Psoas muscle (tissue), 8 donors: ENCODE data around the gene RYR2. TPM values are rescaled to one million over a fixed set of nuclear protein-coding genes. Genes with fewer than 3 reads are reported as not detected.

Experiments
- ATAC-seq, 4 donors: fragments of 200-7000 bp; cut with Tn5 transposase; one replicate each; pipeline ENCODE4 v1.9.1; 2020; ENCODE audit warnings: moderate library complexity in 3 of 4, mild to moderate bottlenecking in 2 of 4
- DNase-seq, 2 donors: peaks; one replicate each; pipeline ENCODE4 v3.0.0-alpha.2; 2020
- H3K27ac ChIP-seq: fragments of 200-600 bp; one replicate; pipeline ENCODE4 v1.8.0; 2022
- H3K27me3 ChIP-seq, 3 donors: fragments of 200-600 bp in 1 of 3; one replicate each; pipeline versions ENCODE4 v1.6.1 to v1.8.0; 2013 to 2022; ENCODE audit warnings: low read length in 2 of 3, mild to moderate bottlenecking in 2 of 3, moderate library complexity in 1 of 3; ENCODE audit not compliant: insufficient read depth in 3 of 3
- H3K36me3 ChIP-seq, 2 donors: fragments of 200-600 bp in 1 of 2; one replicate each; pipeline versions ENCODE4 v1.6.1 to v1.8.0; 2013 to 2022; ENCODE audit warnings: low read depth in 1 of 2, mild to moderate bottlenecking in 1 of 2, moderate library complexity in 1 of 2; ENCODE audit not compliant: insufficient read depth in 1 of 2
- H3K4me1 ChIP-seq: fragments of 200-600 bp; one replicate; pipeline ENCODE4 v1.8.0; 2022
- H3K4me3 ChIP-seq: fragments of 200-600 bp; one replicate; pipeline ENCODE4 v1.8.0; 2022; ENCODE audit warnings: mild to moderate bottlenecking
- H3K9me3 ChIP-seq: fragments of 200-600 bp; one replicate; pipeline ENCODE4 v1.8.0; 2022
- WGBS, 3 donors: extraction: QIAGEN DNeasy Blood & Tissue Kit; methylation state at CpG; one replicate each; pipeline versions ENCODE4 v1.1.6 to v1.1.7; 2013; 5-methylcytosine and 5-hydroxymethylcytosine counted together
- intact Hi-C, 2 donors: fragments of 100-400 bp; cut with DNase I; formaldehyde crosslinking; loops; one replicate each; pipeline versions ENCODE4 v1.11.0 to v1.14.2; 2022
- polyA plus RNA-seq, 3 donors: library from polyadenylated mRNA; stranded (reverse); fragments of 200-250 nt; gene quantifications; one replicate each; pipeline ENCODE4 v1.2.3, GENCODE V29; 2013
- total RNA-seq, 4 donors: library from RNA; stranded (reverse); fragmentation: NEBNext Ultra II Directional in 2 of 4; extraction: Animal tissue kit (Norgen Biotek cat#: 25700) in 2 of 4; gene quantifications; one replicate each; pipeline versions ENCODE4 v1.2.1 to v1.2.4, GENCODE V29; 2021 to 2023
- TF ChIP-seq, protein P1 (sequence below): fragments of 200-600 bp; IDR thresholded peaks from one replicate; pipeline ENCODE4 v1.8.0; 2022; ENCODE audit warnings: antibody characterized with exemption
- donor health status: healthy with polysubstance abuse.
- donor health status: DM: no; HTN: no; CAD: no; lungs with moderate emphysema.
- donor health status: Bipolar disorder and iron deficiency.
- donor health status: healthy.
- donor health status: DM: yes; HTN: yes; CAD: no.
- donor health status: DM: no; HTN: no; CAD: no.
- donor health status: DM: no; HTN: no; CAD: no.
- donor health status: DM: yes; HTN: yes; CAD: no.

RYR2 gene
- total and polyA plus RNA-seq, 7 donors: 0.06 to 0.48 (median 0.25) TPM

DNA sequence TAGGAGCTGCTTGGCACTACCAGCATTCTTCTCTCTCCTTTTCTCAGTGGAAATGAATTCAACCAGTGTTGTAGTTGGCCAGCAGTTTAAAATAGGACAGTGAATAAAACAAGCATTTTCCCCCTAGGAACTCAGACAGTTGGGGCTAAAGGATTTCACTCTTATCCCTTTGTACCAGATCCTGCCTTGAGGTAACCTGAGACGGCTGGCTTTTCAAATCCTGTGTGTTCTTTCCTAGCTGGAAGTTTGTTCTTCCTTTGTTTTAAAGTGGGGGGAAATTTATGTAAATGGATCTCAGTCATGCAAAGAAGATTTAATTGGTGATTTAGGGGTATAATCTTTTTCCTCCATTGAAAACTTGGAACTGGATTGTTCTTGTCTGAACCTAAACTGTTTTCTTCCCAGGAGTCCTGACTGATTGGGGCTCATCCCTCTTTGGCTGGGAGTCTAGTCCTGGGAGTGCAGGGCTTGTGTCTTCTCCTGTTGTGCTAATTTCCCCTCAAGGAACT, 825.5 kb downstream of the RYR2 start:
- ATAC-seq (no peak), DNase-seq (no peak)
- Histone ChIP-seq H3K36me3 (no peaks in the 10 kb centered on the region), H3K9me3 (no peaks in the 10 kb centered on the region), H3K4me3 (no peak overlapping the region), H3K4me1 (no peaks in the 10 kb centered on the region), H3K27me3 (no peaks in the 10 kb centered on the region), H3K27ac (no peak overlapping the region)
- WGBS, 3 donors: 35 to 57% (median 39%) methylated on average over 1 of the region's 1 CpG
- TF ChIP-seq, protein P1, sequence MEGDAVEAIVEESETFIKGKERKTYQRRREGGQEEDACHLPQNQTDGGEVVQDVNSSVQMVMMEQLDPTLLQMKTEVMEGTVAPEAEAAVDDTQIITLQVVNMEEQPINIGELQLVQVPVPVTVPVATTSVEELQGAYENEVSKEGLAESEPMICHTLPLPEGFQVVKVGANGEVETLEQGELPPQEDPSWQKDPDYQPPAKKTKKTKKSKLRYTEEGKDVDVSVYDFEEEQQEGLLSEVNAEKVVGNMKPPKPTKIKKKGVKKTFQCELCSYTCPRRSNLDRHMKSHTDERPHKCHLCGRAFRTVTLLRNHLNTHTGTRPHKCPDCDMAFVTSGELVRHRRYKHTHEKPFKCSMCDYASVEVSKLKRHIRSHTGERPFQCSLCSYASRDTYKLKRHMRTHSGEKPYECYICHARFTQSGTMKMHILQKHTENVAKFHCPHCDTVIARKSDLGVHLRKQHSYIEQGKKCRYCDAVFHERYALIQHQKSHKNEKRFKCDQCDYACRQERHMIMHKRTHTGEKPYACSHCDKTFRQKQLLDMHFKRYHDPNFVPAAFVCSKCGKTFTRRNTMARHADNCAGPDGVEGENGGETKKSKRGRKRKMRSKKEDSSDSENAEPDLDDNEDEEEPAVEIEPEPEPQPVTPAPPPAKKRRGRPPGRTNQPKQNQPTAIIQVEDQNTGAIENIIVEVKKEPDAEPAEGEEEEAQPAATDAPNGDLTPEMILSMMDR: no peak
- intact Hi-C loops: no loop called here

DNA sequence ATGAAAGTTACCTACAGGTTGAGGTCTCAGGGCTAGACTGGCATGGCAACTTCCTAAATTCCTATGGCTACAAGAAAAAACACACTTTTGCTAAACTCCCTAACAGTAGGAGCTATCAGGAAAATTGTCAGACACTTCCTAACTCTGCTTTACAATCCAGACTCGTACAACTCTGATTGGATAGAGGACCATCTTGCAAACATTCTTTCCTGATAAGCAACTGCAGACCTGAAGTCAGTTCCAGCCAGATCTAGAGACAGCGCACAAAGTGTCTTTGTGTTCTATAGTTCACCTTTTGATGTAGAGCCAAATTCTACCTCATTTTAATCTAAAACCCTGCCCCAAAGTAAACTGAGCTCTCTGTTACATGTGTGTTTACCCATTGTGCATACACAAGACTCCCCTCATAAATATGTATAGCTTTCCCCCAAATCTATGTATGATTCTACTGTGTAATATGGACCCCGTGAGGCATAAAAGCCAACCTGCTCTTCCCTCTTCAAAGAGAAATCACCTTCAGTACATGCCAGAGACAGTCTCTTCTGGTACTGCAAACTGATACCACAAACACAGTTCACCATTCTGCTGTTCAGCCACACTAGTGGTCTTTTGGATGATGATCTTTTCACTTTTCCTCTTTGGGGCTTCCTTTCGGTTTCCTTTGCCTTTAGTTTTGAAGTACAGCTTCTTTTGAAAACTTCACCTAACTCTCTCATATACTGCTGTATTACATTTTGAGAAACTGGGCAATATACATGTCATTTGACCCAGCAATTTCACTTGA, 827.0 kb downstream of the RYR2 start:
- 80 to 86% (median 84%) methylated on average over 4 of the region's 4 CpGs for WGBS, 3 donors
- no peak overlapping the region for H3K4me3 ChIP-seq
- no peak for ATAC-seq
- no peaks in the 10 kb centered on the region for H3K27me3 ChIP-seq
- DNase-seq: no peak
- TF ChIP-seq, protein P1: no peak
- intact Hi-C loops: no loop called here
- H3K27ac ChIP-seq: no peak overlapping the region
- H3K36me3 ChIP-seq: no peaks in the 10 kb centered on the region
- H3K4me1 ChIP-seq: no peaks in the 10 kb centered on the region
- no peaks in the 10 kb centered on the region for H3K9me3 ChIP-seq

GRCh38 chr1:237873487-237874211, 831.7 kb downstream of the RYR2 start:
- intact Hi-C loops: no loop called here
- H3K27ac ChIP-seq: no peak overlapping the region
- no peak overlapping the region for H3K4me3 ChIP-seq
- no peaks in the 10 kb centered on the region for H3K36me3 ChIP-seq
- ATAC-seq (no peak), DNase-seq (no peak)
- 61 to 69% (median 63%) methylated on average over 4 of the region's 4 CpGs for WGBS, 3 donors
- H3K27me3 ChIP-seq: no peaks in the 10 kb centered on the region
- no peaks in the 10 kb centered on the region for H3K9me3 ChIP-seq
- H3K4me1 ChIP-seq: no peaks in the 10 kb centered on the region
- TF ChIP-seq, protein P1: no peak

GRCh38 chr1:237875291-237875690, 833.3 kb downstream of the RYR2 start:
- H3K9me3 ChIP-seq: no peaks in the 10 kb centered on the region
- TF ChIP-seq, protein P1: no peak
- WGBS, 3 donors: 54 to 76% (median 56%) methylated on average over 8 of the region's 8 CpGs
- no peaks in the 10 kb centered on the region for H3K4me1 ChIP-seq
- no peaks in the 10 kb centered on the region for H3K27me3 ChIP-seq
- ATAC-seq (no peak), DNase-seq (no peak)
- no peak overlapping the region for H3K4me3 ChIP-seq
- H3K27ac ChIP-seq: no peak overlapping the region
- H3K36me3 ChIP-seq: no peaks in the 10 kb centered on the region
- intact Hi-C loops: no loop called here
